IPS-18a (cell line): ENCODE measurements around the gene BACE1.

Source experiments
- H3K27ac ChIP-seq: one replicate; pipeline ENCODE4 v1.5.1; 2013; ENCODE audit warnings: low read length
- H3K27me3 ChIP-seq: one replicate; pipeline ENCODE4 v1.6.1; 2013; ENCODE audit warnings: mild to moderate bottlenecking, low read length; ENCODE audit not compliant: control insufficient read depth, insufficient read depth
- H3K36me3 ChIP-seq: one replicate; pipeline ENCODE4 v1.6.1; 2013; ENCODE audit warnings: low read depth, low read length; ENCODE audit not compliant: control insufficient read depth
- H3K4me1 ChIP-seq: one replicate; pipeline ENCODE4 v1.6.1; 2013; ENCODE audit warnings: low read depth, low read length; ENCODE audit not compliant: control insufficient read depth
- H3K4me3 ChIP-seq: one replicate; pipeline ENCODE4 v1.5.1; 2013; ENCODE audit warnings: low read length
- H3K9ac ChIP-seq: one replicate; pipeline ENCODE4 v1.6.1; 2013; ENCODE audit warnings: mild to moderate bottlenecking, low read length, moderate library complexity
- H3K9me3 ChIP-seq: one replicate; pipeline ENCODE4 v1.6.1; 2013; ENCODE audit warnings: low read depth, low read length; ENCODE audit not compliant: control insufficient read depth

BACE1 gene

GRCh38 chr11:117316197-117316961 is at the start of gene BACE1:
BACE1 (minus strand) TSS chr11:117316256; CDS start chr11:117315795, 461 bp downstream.
- Histone ChIP-seq H3K36me3 (no peaks in the 10 kb centered on the region), H3K9me3 (no peaks in the 10 kb centered on the region), H3K4me1 (peaks cover 5% of the 10 kb centered on the region), H3K9ac (peak within 1 kb of the TSS; percentile 28), H3K27me3 (peaks cover 7% of the 10 kb centered on the region), H3K27ac (no peak within 1 kb of the TSS), H3K4me3 (peak within 1 kb of the TSS; percentile 62)

- Histone ChIP-seq H3K4me3 (no peak overlapping the region), H3K4me1 (no peaks in the 10 kb centered on the region), H3K9me3 (no peaks in the 10 kb centered on the region), H3K27me3 (no peaks in the 10 kb centered on the region), H3K27ac (no peak overlapping the region), H3K36me3 (peaks cover 15% of the 10 kb centered on the region), H3K9ac (no peak overlapping the region)
Observed at GRCh38 chr11:117361432-117361831, 45.4 kb upstream of the BACE1 start.

GRCh38 chr11:117356126-117356890 is 40.3 kb upstream of the BACE1 start:
- H3K9me3 ChIP-seq, result no peaks in the 10 kb centered on the region

GRCh38 chr11:117354550-117354949 is 38.5 kb upstream of the BACE1 start:
- no peaks in the 10 kb centered on the region for H3K4me1 ChIP-seq
- no peak overlapping the region for H3K27ac ChIP-seq
- no peaks in the 10 kb centered on the region for H3K27me3 ChIP-seq
- H3K4me3 ChIP-seq, result no peak overlapping the region
- peaks cover 6% of the 10 kb centered on the region for H3K36me3 ChIP-seq
- no peak overlapping the region for H3K9ac ChIP-seq
- no peaks in the 10 kb centered on the region for H3K9me3 ChIP-seq

More at GRCh38 chr11:117356126-117356890, 40.3 kb upstream of the BACE1 start:
- Histone ChIP-seq H3K4me3 (no peak overlapping the region), H3K27me3 (no peaks in the 10 kb centered on the region), H3K36me3 (peaks cover 6% of the 10 kb centered on the region), H3K27ac (no peak overlapping the region), H3K4me1 (no peaks in the 10 kb centered on the region), H3K9ac (no peak overlapping the region)

GRCh38 chr11:117345039-117345438 is 29.0 kb upstream of the BACE1 start:
- no peak overlapping the region for H3K9ac ChIP-seq
- no peaks in the 10 kb centered on the region for H3K4me1 ChIP-seq
- no peaks in the 10 kb centered on the region for H3K9me3 ChIP-seq
- no peak overlapping the region for H3K4me3 ChIP-seq
- H3K27ac ChIP-seq, result no peak overlapping the region
- H3K27me3 ChIP-seq, result no peaks in the 10 kb centered on the region
- peaks cover 4% of the 10 kb centered on the region for H3K36me3 ChIP-seq

- Histone ChIP-seq H3K9ac (no peak overlapping the region), H3K27ac (no peak overlapping the region), H3K36me3 (peaks cover 9% of the 10 kb centered on the region)
Observed at GRCh38 chr11:117337076-117337475, 21.0 kb upstream of the BACE1 start.

GRCh38 chr11:117335399-117335798 is 19.3 kb upstream of the BACE1 start:
- Histone ChIP-seq H3K27me3 (no peaks in the 10 kb centered on the region), H3K9me3 (no peaks in the 10 kb centered on the region), H3K27ac (no peak overlapping the region), H3K4me1 (no peaks in the 10 kb centered on the region), H3K36me3 (peaks cover 9% of the 10 kb centered on the region), H3K9ac (no peak overlapping the region), H3K4me3 (no peak overlapping the region)

More at GRCh38 chr11:117337076-117337475, 21.0 kb upstream of the BACE1 start:
- Histone ChIP-seq H3K4me1 (no peaks in the 10 kb centered on the region), H3K4me3 (no peak overlapping the region), H3K27me3 (no peaks in the 10 kb centered on the region), H3K9me3 (no peaks in the 10 kb centered on the region)

- Histone ChIP-seq H3K4me1 (no peaks in the 10 kb centered on the region), H3K9ac (no peak overlapping the region), H3K9me3 (no peaks in the 10 kb centered on the region), H3K27me3 (no peaks in the 10 kb centered on the region), H3K4me3 (no peak overlapping the region), H3K36me3 (peaks cover 9% of the 10 kb centered on the region), H3K27ac (no peak overlapping the region)
Observed at GRCh38 chr11:117334896-117335295, 18.8 kb upstream of the BACE1 start.

GRCh38 chr11:117333917-117334316 is 17.9 kb upstream of the BACE1 start:
- H3K27ac ChIP-seq, result no peak overlapping the region
- H3K9ac ChIP-seq, result no peak overlapping the region
- peaks cover 5% of the 10 kb centered on the region for H3K36me3 ChIP-seq
- H3K27me3 ChIP-seq, result no peaks in the 10 kb centered on the region
- H3K4me1 ChIP-seq, result no peaks in the 10 kb centered on the region
- H3K4me3 ChIP-seq, result no peak overlapping the region
- H3K9me3 ChIP-seq, result no peaks in the 10 kb centered on the region

GRCh38 chr11:117332843-117333242 is 16.8 kb upstream of the BACE1 start:
- H3K9me3 ChIP-seq, result no peaks in the 10 kb centered on the region
- H3K9ac ChIP-seq, result no peak overlapping the region
- H3K27me3 ChIP-seq, result no peaks in the 10 kb centered on the region
- H3K4me3 ChIP-seq, result no peak overlapping the region
- H3K27ac ChIP-seq, result no peak overlapping the region
- H3K36me3 ChIP-seq, result no peaks in the 10 kb centered on the region
- peaks cover 3% of the 10 kb centered on the region for H3K4me1 ChIP-seq

- Histone ChIP-seq H3K4me1 (peaks cover 3% of the 10 kb centered on the region), H3K27ac (no peak overlapping the region), H3K9ac (peak overlapping the region; percentile 76), H3K27me3 (no peaks in the 10 kb centered on the region), H3K4me3 (peak overlapping the region; percentile 88), H3K36me3 (no peaks in the 10 kb centered on the region), H3K9me3 (no peaks in the 10 kb centered on the region)
Observed at GRCh38 chr11:117328375-117329010, 12.4 kb upstream of the BACE1 start.
